ENCODE results near the gene LINGO1.

Gene LINGO1

DNA sequence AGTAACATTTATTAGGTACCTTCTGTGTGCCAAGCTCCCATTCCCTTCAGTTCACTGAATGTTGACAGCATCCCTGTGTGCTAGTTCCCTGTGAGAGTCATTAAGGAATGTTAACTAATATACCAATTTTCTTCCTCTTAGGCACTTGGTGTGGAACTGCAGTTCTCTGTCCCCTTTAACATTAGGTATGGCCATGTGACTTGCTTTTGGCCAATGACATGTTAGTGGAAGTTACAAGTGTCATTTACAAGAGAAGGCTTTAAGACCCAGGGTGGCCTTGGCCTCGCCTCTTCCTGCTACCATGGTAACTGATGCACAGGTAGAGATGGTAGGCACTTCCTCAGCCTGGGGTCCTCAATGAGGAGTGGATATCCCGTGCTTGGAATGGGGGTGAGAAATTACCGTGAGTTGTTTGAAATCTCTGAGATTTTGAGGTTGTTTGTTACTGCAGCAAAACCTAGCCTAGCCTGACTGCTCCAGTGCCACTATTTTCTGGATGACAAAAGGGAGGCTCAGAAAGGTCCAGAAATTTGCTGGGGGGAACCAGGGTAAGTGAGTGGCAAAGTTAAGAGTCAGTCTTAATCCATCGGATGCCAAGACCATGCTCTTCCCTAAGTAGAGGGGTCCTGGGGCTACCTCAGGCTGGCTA is 21.2 kb upstream of the LINGO1 start:
- Mint-ChIP-seq H3K4me3 (no peak overlapping the region), H3K9me3 (no peaks in the 10 kb centered on the region), H3K27ac (no peak overlapping the region), H3K4me1 (no peaks in the 10 kb centered on the region), H3K27me3 (ENCODE audit: low read depth) (peaks cover 34% of the 10 kb centered on the region), H3K36me3 (ENCODE audit: low read depth) (no peaks in the 10 kb centered on the region)
- TF ChIP-seq, protein P1, sequence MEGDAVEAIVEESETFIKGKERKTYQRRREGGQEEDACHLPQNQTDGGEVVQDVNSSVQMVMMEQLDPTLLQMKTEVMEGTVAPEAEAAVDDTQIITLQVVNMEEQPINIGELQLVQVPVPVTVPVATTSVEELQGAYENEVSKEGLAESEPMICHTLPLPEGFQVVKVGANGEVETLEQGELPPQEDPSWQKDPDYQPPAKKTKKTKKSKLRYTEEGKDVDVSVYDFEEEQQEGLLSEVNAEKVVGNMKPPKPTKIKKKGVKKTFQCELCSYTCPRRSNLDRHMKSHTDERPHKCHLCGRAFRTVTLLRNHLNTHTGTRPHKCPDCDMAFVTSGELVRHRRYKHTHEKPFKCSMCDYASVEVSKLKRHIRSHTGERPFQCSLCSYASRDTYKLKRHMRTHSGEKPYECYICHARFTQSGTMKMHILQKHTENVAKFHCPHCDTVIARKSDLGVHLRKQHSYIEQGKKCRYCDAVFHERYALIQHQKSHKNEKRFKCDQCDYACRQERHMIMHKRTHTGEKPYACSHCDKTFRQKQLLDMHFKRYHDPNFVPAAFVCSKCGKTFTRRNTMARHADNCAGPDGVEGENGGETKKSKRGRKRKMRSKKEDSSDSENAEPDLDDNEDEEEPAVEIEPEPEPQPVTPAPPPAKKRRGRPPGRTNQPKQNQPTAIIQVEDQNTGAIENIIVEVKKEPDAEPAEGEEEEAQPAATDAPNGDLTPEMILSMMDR (IDR thresholded peaks at IDR 0.05; ENCODE audit: unreplicated experiment in 3 of 3), result no peak

DNA sequence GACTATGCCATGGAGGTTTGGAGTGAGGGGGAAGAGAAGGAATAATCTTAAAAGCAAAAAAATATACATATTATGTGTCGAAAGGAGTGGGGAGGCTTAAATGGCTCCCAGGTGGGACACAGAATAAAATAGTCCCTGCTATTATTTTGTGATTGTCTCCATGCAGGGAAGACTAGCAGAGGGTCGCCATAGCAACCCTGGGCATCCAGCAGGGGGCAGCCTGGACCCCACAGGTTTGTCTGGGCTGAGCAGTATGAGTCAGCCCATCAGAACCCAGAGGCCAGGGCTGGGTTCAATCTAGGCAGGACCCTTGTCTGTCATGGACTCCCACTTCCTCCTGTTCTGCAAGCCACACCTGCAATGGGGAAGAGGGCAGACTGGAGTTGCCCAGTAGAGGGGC is 17.6 kb upstream of the LINGO1 start:
- Mint-ChIP-seq H3K27ac (no peak overlapping the region), H3K27me3 (ENCODE audit: low read depth) (peaks cover 38% of the 10 kb centered on the region), H3K36me3 (ENCODE audit: low read depth) (no peaks in the 10 kb centered on the region), H3K4me1 (no peaks in the 10 kb centered on the region), H3K9me3 (no peaks in the 10 kb centered on the region), H3K4me3 (no peak overlapping the region)
- TF ChIP-seq, protein P1 (IDR thresholded peaks at IDR 0.05; ENCODE audit: unreplicated experiment in 3 of 3), result peak in 2 of 3 experiments; percentile 19 to 45

DNA sequence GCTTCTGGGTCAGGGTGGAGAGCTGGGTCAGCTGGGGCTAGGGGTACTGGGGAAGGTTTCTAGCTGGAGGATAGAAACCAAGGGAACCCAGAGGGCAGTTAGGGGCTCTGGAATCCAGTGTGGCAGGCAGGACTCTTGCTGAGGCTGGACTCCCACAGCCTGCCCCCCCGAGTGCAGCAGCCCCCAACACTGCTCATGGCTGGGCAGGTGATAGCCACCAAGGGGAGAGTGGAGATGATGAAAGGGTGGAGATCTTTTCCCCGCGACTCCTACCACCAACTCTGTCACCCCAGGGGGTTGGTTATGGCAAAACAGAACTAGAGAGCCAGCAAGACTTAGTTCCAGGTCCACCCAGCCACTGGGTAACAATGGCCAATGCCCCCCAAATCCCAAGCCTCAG is 16.9 kb upstream of the LINGO1 start:
- TF ChIP-seq, protein P1 (IDR thresholded peaks at IDR 0.05; ENCODE audit: unreplicated experiment in 3 of 3), result no peak
- Mint-ChIP-seq H3K9me3 (no peaks in the 10 kb centered on the region), H3K36me3 (ENCODE audit: low read depth) (no peaks in the 10 kb centered on the region), H3K27me3 (ENCODE audit: low read depth) (peaks cover 36% of the 10 kb centered on the region), H3K4me1 (no peaks in the 10 kb centered on the region), H3K4me3 (no peak overlapping the region), H3K27ac (no peak overlapping the region)

DNA sequence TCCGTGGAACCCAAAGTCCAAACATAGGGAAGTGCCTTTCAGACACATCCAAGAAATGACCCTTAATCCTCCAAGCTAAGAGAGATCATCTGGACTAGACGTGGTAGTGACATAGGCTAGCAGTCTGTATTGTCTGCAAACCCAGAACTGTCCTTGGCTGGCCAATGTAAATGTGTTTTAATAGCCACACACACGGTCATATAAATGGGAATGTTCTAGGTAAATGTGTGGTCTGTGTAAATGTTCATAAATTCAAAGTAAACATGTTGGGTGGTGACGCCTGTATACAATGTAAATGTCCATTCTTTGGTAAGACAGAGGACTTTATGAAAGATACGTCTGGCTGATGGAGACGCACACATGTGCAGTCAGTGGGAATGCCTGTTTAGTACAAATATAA is 16.3 kb upstream of the LINGO1 start:
- TF ChIP-seq, protein P1 (IDR thresholded peaks at IDR 0.05; ENCODE audit: unreplicated experiment in 3 of 3), result no peak
- Mint-ChIP-seq H3K27me3 (ENCODE audit: low read depth) (peaks cover 36% of the 10 kb centered on the region), H3K4me1 (no peaks in the 10 kb centered on the region), H3K36me3 (ENCODE audit: low read depth) (no peaks in the 10 kb centered on the region), H3K9me3 (no peaks in the 10 kb centered on the region), H3K27ac (no peak overlapping the region), H3K4me3 (no peak overlapping the region)

DNA sequence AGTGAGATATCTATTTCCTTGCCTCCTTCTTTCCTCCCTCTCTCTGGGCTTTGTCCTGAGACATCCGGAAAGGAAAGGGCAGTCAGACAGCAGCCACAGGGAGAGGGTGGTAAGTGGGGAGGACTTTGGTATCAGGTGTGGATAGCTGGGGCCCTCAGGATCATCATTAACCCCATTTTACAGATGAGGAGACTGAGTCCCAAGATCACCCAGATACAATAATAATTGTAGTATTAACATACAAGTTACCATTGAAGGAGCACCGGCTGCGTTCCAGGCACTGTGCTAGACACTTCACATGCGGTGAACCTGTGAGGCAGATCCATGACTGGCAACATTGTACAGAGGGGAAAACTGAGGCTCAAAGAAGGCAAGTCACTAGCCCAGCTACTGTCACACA is 15.2 kb upstream of the LINGO1 start:
- no peaks in the 10 kb centered on the region for H3K4me1 Mint-ChIP-seq
- TF ChIP-seq, protein P1 (IDR thresholded peaks at IDR 0.05; ENCODE audit: unreplicated experiment in 3 of 3), result no peak
- H3K27me3 Mint-ChIP-seq (ENCODE audit: low read depth), result peaks cover 36% of the 10 kb centered on the region
- H3K27ac Mint-ChIP-seq, result no peak overlapping the region
- no peaks in the 10 kb centered on the region for H3K36me3 Mint-ChIP-seq (ENCODE audit: low read depth)
- no peak overlapping the region for H3K4me3 Mint-ChIP-seq
- H3K9me3 Mint-ChIP-seq, result no peaks in the 10 kb centered on the region

DNA sequence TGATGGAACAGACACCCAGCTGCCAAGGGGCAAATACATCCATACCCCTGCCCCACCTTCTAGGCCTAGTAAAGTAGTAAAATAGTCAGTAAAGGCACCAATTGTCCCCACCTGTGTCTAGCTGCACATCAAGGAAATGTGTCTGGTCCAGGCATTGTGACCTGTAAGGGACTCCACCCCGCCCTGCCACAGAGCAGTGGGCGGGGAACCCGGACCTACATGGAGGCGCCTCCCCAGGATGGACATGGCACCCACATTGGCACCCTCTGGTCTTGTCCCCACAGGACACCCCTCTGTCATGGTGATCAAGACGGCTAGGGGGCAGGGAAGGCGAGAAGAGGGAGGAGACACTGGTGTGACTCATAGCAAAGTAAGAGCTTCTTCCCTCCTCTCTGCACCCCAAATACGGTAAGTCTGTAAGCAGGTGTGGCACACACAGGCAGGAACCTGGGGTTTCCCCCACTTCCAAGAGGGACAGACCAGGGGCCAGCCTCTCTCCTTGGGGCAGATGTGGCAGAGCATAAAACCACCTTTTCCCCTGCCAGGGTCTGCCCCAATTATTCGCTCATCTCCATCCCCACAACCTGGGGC is 13.5 kb upstream of the LINGO1 start:
- TF ChIP-seq, protein P1 (IDR thresholded peaks at IDR 0.05; ENCODE audit: unreplicated experiment in 3 of 3), result no peak
- Mint-ChIP-seq H3K4me1 (peaks cover 8% of the 10 kb centered on the region), H3K4me3 (no peak overlapping the region), H3K27me3 (ENCODE audit: low read depth) (peaks cover 36% of the 10 kb centered on the region), H3K9me3 (no peaks in the 10 kb centered on the region), H3K27ac (no peak overlapping the region), H3K36me3 (ENCODE audit: low read depth) (no peaks in the 10 kb centered on the region)
